GM10266 (cell line): ENCODE measurements around the gene ARHGAP15.

ENCODE experiments used
- DNase-seq: peaks from one replicate; pipeline ENCODE4 v3.0.0; 2012; ENCODE audit errors: extremely low spot score
- TF ChIP-seq, protein P1 (sequence below): IDR thresholded peaks from 2 replicates; pipeline ENCODE4 v1.5.1; 2012; ENCODE audit warnings: mild to moderate bottlenecking, low read depth; ENCODE audit not compliant: control insufficient read depth, insufficient read depth; ENCODE audit errors: missing control alignments

The ARHGAP15 gene

DNA sequence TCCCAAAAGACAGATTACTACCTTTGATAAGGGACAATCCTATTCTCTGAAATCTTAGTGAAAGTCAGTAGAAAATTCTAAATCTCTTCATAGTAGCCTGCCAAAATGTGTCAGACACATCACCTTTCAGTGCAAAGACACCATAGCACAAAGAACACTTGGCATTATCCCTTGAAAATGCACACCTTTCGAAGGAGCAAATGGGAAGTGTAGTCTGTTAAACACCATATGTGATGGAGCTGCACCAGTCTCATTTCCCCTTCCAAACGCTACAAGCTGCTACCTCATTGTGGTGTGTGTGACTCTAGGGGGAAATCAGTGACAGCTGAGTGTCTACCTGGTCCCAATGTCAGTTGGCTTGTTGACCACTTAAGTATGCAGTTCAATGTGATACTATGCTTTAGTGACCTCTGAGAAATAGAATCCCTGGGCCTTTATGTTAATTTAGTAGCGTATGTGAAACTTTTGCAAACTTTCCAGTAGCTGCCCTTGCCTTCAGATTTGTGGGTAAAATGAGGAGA, 551.7 kb downstream of the ARHGAP15 start:
- TF ChIP-seq, protein P1, sequence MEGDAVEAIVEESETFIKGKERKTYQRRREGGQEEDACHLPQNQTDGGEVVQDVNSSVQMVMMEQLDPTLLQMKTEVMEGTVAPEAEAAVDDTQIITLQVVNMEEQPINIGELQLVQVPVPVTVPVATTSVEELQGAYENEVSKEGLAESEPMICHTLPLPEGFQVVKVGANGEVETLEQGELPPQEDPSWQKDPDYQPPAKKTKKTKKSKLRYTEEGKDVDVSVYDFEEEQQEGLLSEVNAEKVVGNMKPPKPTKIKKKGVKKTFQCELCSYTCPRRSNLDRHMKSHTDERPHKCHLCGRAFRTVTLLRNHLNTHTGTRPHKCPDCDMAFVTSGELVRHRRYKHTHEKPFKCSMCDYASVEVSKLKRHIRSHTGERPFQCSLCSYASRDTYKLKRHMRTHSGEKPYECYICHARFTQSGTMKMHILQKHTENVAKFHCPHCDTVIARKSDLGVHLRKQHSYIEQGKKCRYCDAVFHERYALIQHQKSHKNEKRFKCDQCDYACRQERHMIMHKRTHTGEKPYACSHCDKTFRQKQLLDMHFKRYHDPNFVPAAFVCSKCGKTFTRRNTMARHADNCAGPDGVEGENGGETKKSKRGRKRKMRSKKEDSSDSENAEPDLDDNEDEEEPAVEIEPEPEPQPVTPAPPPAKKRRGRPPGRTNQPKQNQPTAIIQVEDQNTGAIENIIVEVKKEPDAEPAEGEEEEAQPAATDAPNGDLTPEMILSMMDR = no peak
- no peak for DNase-seq

DNA sequence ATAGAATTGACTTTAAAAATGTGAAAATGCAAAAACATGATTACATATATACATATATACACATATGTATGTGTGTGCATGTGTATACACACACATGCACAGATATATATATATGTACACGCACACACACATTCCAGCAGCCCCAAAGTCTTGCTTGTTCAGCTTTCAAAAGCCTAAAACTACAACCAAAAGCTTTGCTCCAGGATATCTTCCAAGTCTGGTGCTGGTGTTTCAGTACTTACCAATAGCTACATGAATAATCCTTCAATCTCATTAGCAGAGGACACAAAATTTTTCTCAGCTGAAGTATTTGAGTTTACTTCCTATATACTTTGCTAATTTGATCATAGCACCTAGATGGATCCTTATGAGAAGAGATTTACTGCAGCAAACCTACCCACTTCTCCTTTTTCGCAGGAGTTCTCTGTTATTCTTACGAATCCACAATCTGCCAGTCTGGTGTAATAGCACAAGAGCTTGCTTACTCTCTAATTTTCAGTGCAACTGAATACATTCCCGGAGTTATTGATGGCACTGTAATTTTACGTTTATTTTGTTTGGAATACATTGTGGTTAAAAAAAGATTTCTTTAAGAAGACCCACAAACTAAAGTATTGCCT, 553.3 kb downstream of the ARHGAP15 start:
- TF ChIP-seq, protein P1 = no peak
- DNase-seq = no peak

DNA sequence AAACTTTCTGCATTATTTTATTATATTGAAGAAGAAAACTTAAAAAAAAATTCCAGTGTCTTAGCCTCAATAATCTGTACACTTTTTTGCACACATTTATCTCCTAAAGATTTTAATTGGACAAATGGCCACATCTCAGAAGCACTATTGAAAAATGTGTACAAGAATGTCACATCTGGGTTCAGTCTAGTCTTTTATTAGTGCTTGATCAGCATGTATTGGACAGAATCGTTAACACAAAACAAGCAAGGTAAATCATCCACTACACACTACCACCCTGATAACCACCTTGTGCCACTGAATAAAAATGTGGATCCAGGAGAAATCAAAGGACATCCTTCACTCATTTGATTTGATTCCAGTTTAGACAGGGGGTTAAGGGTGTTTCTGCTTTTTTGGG, 554.8 kb downstream of the ARHGAP15 start:
- no peak for DNase-seq
- TF ChIP-seq, protein P1 = no peak

DNA sequence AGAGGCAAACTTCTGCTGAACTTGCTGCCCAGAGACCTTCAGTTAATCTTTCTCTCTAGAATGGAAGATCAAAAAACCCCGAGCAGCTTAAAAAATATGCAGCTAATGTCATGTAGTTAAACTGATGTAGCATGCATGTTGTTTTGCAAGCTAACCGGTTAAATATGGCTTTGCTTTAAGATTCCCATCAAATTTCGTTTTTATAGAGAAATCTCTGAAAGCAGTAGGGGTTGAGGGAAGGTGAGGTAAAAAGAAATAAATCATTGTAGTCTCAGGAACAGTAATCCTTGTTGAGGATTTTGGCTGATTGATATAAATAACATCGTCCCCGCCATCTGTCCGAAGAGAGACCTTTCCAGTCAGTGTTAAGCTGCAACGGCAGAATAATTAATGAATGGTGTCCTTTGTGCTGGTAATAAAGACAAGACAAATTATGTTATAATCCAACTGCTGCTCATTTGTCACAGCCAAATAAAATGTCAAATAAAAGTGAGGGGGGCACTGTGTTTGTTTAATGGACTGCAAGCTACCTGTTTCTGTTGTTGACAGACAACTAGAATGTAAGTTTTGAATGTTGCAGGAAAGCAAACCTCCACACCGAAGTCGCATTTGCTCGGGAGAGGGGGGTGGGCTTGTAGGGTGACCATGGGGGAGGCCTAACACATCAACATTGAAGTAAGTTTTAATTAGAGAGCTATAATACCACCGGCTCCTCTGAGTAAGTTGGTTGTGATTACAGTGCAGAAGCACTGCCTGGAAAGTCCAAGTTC, 555.5 kb downstream of the ARHGAP15 start:
- DNase-seq = no peak
- TF ChIP-seq, protein P1 = no peak

DNA sequence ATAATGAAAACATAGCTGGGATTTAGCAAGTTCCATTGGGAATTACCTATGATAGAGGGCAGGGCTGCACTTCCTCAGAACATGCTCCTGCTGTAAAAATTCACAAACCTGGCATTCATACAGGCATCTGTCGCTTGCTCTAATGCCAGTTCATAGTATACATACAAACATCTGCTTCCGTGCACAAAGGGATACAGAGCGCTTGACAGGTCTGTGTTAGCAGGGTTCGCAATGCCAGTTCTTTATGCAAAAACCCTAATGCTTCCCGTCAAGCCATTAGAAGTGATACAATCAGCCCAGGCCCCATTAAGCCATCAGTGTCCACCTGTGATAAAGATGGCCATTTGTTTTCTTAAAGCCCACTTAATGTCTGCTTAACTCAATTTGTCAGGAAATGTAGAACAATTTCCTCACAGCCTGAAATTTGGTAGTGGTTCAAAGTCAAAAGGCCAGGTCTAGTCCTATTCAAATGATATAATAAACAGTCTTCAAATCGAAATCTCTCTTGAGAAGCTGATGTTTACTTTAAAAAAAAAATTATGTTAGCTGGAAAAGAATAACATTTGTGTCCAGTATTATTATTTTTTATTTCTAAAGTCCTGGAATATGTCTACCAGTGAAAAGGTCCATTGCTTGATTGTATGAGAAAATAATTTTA, 556.3 kb downstream of the ARHGAP15 start:
- TF ChIP-seq, protein P1 = no peak
- no peak for DNase-seq

DNA sequence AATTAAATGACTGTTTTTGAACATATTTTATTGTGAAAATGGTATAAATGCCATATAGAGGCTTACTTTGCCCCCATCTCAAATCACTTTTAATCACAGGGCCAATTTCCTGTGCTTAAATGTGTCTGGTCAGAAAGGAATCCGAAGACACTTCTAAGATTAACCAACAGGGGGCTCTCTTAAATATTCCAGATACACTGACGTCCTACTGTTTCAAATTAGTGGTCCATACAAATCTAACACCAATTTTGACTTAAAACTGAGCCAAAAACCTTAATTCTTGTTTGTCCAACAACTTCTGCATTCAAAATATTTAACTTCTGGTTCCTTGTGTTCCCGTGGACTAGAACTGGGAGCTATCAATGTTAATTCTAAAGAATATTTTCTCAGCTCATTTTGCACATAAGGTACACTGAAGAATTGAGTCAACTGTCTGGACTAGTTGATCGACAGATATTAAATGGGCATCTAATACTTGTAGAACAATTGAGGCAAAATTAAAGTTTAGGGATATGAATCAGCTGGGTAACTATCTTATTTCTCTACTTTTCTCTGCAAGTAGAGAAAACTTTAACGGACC, 557.5 kb downstream of the ARHGAP15 start:
- DNase-seq = peak; percentile 23
- TF ChIP-seq, protein P1 = peak; percentile 24
